ENCODE measurements around the gene ERG.

ERG gene

DNA sequence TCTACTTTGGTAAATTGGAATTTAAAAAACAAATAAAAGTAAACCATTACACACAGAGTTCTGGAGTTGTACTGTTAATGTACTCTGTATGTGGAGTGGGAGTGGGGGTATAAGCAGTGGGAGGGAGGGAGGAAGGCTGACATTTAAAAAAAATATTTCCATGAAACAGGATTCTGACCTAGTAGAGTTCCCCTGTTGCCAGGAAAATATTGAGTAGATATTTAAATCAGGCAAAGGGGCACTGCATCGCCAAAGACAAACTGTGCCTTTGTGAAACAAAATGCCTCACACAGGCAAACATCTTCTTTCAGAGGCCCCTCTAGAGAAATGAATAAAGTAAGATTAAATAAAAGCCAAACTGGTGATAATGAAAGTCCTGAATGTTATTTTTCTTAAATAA is 87.8 kb downstream of the ERG start:
- ATAC-seq (ENCODE audit: low read depth) = no peak
- no peak overlapping the region for H3K4me3 ChIP-seq (ENCODE audit: severe bottlenecking)
- H3K27me3 ChIP-seq (ENCODE audit: insufficient read depth, poor library complexity, severe bottlenecking) = no peaks in the 10 kb centered on the region
- DNase-seq (ENCODE audit: low spot score) = no peak
- H3K9me3 ChIP-seq (ENCODE audit: severe bottlenecking) = no peaks in the 10 kb centered on the region
- no peaks in the 10 kb centered on the region for H3K36me3 ChIP-seq (ENCODE audit: low read depth)
- no peaks in the 10 kb centered on the region for H3K4me1 ChIP-seq (ENCODE audit: insufficient read depth, poor library complexity, severe bottlenecking)
- TF ChIP-seq, protein P1, sequence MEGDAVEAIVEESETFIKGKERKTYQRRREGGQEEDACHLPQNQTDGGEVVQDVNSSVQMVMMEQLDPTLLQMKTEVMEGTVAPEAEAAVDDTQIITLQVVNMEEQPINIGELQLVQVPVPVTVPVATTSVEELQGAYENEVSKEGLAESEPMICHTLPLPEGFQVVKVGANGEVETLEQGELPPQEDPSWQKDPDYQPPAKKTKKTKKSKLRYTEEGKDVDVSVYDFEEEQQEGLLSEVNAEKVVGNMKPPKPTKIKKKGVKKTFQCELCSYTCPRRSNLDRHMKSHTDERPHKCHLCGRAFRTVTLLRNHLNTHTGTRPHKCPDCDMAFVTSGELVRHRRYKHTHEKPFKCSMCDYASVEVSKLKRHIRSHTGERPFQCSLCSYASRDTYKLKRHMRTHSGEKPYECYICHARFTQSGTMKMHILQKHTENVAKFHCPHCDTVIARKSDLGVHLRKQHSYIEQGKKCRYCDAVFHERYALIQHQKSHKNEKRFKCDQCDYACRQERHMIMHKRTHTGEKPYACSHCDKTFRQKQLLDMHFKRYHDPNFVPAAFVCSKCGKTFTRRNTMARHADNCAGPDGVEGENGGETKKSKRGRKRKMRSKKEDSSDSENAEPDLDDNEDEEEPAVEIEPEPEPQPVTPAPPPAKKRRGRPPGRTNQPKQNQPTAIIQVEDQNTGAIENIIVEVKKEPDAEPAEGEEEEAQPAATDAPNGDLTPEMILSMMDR (IDR thresholded peaks at IDR 0.05; ENCODE audit: poor library complexity, severe bottlenecking) = no peak
- H3K27ac ChIP-seq (ENCODE audit: poor library complexity, severe bottlenecking) = no peak overlapping the region

DNA sequence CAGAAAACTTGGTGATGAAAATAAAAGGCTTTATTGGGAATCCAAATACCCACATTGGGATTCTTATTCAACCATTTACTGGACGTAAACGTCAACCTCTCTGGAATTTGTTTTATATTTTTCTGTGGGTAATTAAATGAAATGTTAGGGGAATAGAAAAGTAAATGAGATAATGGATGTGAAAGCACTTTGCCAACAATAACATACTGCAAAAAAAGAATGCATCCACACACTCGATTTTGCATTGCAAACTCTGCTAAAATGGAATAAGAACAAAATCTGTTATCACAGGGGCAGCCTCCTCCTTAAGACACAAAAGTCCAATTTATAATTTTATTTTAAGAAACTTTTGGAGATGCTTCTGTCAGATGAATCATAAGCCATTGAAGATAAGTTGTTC is 88.4 kb downstream of the ERG start:
- no peaks in the 10 kb centered on the region for H3K36me3 ChIP-seq (ENCODE audit: low read depth)
- no peak overlapping the region for H3K4me3 ChIP-seq (ENCODE audit: severe bottlenecking)
- H3K27me3 ChIP-seq (ENCODE audit: insufficient read depth, poor library complexity, severe bottlenecking) = no peaks in the 10 kb centered on the region
- TF ChIP-seq, protein P1 (IDR thresholded peaks at IDR 0.05; ENCODE audit: poor library complexity, severe bottlenecking) = no peak
- ATAC-seq (ENCODE audit: low read depth) (no peak), DNase-seq (ENCODE audit: low spot score) (no peak)
- H3K27ac ChIP-seq (ENCODE audit: poor library complexity, severe bottlenecking) = no peak overlapping the region
- no peaks in the 10 kb centered on the region for H3K9me3 ChIP-seq (ENCODE audit: severe bottlenecking)
- no peaks in the 10 kb centered on the region for H3K4me1 ChIP-seq (ENCODE audit: insufficient read depth, poor library complexity, severe bottlenecking)

DNA sequence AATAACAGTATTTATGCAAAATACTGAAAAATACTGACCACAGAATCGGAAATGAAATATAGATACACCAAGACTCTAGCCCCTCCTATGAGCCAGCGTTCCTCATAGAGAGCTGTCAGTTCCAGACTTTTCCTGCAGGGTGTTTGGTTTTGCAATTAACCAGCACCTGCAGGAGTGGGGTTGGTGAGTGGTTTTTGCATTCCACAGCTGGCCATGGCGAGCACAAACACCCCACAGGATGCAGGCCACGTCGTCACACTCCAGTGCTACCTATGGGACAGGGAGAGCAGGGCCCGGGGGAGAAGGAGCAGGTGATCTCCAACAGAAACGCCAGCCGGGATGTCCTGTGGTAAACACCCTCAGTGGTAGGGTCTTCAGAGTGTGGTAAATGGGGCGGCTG is 94.1 kb downstream of the ERG start:
- Histone ChIP-seq H3K4me3 (ENCODE audit: severe bottlenecking) (no peak overlapping the region), H3K27ac (ENCODE audit: poor library complexity, severe bottlenecking) (no peak overlapping the region), H3K27me3 (ENCODE audit: insufficient read depth, poor library complexity, severe bottlenecking) (no peaks in the 10 kb centered on the region), H3K9me3 (ENCODE audit: severe bottlenecking) (no peaks in the 10 kb centered on the region), H3K4me1 (ENCODE audit: insufficient read depth, poor library complexity, severe bottlenecking) (no peaks in the 10 kb centered on the region), H3K36me3 (ENCODE audit: low read depth) (no peaks in the 10 kb centered on the region)
- ATAC-seq (ENCODE audit: low read depth) = no peak
- DNase-seq (ENCODE audit: low spot score) = no peak
- TF ChIP-seq, protein P1 (IDR thresholded peaks at IDR 0.05; ENCODE audit: poor library complexity, severe bottlenecking) = no peak

DNA sequence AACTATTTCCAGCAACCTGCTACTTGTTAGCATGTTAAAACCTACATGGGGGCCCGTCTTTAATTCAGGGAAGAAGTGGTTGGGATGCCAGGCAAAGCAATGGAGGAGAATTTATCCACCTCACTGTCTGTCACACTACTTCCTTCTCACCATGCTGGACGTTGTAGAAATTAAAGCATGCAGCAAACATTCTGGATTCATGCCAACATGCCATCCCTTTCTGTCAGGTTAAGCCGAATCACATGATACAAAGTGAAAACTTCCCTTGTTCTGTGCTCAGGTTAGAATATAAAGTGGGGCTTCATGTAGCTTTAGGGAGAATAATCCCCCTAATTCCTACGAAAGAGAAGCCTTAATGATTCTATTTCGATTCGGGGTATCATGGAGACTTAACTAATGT is 95.5 kb downstream of the ERG start:
- no peak for ATAC-seq (ENCODE audit: low read depth)
- Histone ChIP-seq H3K36me3 (ENCODE audit: low read depth) (no peaks in the 10 kb centered on the region), H3K27me3 (ENCODE audit: insufficient read depth, poor library complexity, severe bottlenecking) (no peaks in the 10 kb centered on the region)

DNA sequence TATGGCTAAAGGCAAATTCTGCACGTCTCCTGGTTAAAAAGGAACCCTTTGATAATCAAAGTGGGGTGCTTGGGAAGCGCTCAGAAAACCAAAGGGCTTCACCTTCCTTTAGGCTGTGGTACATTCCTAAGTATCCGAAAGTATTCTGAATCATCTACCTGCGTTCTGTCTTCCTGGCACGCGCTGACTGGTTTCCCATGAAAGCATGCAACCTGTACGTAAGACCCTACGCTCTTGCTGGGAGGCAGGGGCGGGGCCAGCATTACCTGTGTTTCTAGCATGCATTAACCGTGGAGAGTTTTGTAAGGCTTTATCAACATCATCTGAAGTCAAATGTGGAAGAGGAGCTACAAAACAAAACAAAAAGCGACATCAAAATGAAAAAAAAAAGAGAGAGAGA is 96.0 kb downstream of the ERG start:
- Histone ChIP-seq H3K9me3 (ENCODE audit: severe bottlenecking) (no peaks in the 10 kb centered on the region), H3K27ac (ENCODE audit: poor library complexity, severe bottlenecking) (no peak overlapping the region), H3K4me1 (ENCODE audit: insufficient read depth, poor library complexity, severe bottlenecking) (no peaks in the 10 kb centered on the region), H3K36me3 (ENCODE audit: low read depth) (no peaks in the 10 kb centered on the region), H3K4me3 (ENCODE audit: severe bottlenecking) (no peak overlapping the region), H3K27me3 (ENCODE audit: insufficient read depth, poor library complexity, severe bottlenecking) (no peaks in the 10 kb centered on the region)
- ATAC-seq (ENCODE audit: low read depth) (peak; percentile 38; the same call in 1 of the 3 replicates), DNase-seq (ENCODE audit: low spot score) (peak; percentile 71)
- TF ChIP-seq, protein P1 (IDR thresholded peaks at IDR 0.05; ENCODE audit: poor library complexity, severe bottlenecking) = no peak

More for the DNA sequence above, 95.5 kb downstream of the ERG start:
- DNase-seq (ENCODE audit: low spot score) = no peak
- TF ChIP-seq, protein P1 (IDR thresholded peaks at IDR 0.05; ENCODE audit: poor library complexity, severe bottlenecking) = no peak
- H3K4me1 ChIP-seq (ENCODE audit: insufficient read depth, poor library complexity, severe bottlenecking) = no peaks in the 10 kb centered on the region
- H3K4me3 ChIP-seq (ENCODE audit: severe bottlenecking) = no peak overlapping the region
- no peak overlapping the region for H3K27ac ChIP-seq (ENCODE audit: poor library complexity, severe bottlenecking)
- H3K9me3 ChIP-seq (ENCODE audit: severe bottlenecking) = no peaks in the 10 kb centered on the region

All from RWPE2 (cell line).